ENCODE results near the gene STARD9.

DNA sequence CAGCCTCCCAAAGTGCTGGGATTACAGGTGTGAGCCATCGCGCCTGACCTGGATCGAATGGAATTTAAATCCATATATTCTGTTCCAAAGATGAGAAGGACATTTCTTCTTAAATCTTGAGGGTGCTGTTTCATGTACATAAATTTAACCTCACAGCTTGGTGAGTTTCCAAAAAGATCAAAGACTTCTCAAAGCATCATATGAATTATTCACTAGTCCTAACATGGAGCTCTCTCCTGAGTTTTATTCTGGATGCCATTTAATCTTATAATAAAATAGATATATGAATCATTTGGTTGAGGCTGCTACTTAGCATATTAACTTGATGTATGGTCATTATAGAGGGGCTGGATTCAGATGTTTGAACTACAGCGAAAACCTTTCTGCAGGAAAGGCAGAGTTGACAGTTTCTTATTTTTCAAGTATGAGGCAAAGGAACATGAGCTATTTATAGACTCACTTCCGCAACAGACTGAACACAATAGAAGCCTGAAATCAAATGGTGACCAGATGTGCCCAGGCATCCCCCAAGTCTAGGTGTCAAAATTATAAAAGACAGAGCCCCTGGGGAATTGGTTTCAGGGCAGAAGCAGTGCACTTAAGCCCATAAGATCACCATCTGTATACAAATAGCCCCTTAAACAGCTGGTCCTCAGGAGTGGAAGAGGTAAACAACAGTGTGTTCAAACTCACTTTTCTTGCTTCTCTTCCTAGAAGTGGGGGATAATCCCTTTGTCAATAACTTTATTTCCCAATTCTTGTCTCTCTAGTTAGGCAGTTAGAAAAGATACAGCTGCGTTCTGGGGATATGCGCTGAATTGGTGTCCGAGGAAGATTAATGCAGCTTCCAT is 29.7 kb downstream of the STARD9 start:
- TF ChIP-seq EP300 (IDR thresholded peaks at IDR 0.05; ENCODE audit: borderline replicate concordance in 1 of 2, low read depth in 1 of 2, low read length in 1 of 2), result no peak
- no peak for TF ChIP-seq CTCF (IDR thresholded peaks at IDR 0.05)
- TF ChIP-seq POLR2AphosphoS5 (IDR thresholded peaks at IDR 0.05; ENCODE audit: low read depth, low read length), result 0 out of 2 replicates have a peak, but pooled peaks have one; percentile 17
- TF ChIP-seq, protein P1, sequence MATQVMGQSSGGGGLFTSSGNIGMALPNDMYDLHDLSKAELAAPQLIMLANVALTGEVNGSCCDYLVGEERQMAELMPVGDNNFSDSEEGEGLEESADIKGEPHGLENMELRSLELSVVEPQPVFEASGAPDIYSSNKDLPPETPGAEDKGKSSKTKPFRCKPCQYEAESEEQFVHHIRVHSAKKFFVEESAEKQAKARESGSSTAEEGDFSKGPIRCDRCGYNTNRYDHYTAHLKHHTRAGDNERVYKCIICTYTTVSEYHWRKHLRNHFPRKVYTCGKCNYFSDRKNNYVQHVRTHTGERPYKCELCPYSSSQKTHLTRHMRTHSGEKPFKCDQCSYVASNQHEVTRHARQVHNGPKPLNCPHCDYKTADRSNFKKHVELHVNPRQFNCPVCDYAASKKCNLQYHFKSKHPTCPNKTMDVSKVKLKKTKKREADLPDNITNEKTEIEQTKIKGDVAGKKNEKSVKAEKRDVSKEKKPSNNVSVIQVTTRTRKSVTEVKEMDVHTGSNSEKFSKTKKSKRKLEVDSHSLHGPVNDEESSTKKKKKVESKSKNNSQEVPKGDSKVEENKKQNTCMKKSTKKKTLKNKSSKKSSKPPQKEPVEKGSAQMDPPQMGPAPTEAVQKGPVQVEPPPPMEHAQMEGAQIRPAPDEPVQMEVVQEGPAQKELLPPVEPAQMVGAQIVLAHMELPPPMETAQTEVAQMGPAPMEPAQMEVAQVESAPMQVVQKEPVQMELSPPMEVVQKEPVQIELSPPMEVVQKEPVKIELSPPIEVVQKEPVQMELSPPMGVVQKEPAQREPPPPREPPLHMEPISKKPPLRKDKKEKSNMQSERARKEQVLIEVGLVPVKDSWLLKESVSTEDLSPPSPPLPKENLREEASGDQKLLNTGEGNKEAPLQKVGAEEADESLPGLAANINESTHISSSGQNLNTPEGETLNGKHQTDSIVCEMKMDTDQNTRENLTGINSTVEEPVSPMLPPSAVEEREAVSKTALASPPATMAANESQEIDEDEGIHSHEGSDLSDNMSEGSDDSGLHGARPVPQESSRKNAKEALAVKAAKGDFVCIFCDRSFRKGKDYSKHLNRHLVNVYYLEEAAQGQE (IDR thresholded peaks at IDR 0.05; ENCODE audit: low read depth, low read length), result no peak
- TF ChIP-seq TEAD4 (IDR thresholded peaks at IDR 0.05; ENCODE audit: borderline replicate concordance, insufficient read depth), result no peak
- no peak for TF ChIP-seq USF1 (IDR thresholded peaks at IDR 0.05; ENCODE audit: borderline replicate concordance, low read depth)
- TF ChIP-seq, protein P2, sequence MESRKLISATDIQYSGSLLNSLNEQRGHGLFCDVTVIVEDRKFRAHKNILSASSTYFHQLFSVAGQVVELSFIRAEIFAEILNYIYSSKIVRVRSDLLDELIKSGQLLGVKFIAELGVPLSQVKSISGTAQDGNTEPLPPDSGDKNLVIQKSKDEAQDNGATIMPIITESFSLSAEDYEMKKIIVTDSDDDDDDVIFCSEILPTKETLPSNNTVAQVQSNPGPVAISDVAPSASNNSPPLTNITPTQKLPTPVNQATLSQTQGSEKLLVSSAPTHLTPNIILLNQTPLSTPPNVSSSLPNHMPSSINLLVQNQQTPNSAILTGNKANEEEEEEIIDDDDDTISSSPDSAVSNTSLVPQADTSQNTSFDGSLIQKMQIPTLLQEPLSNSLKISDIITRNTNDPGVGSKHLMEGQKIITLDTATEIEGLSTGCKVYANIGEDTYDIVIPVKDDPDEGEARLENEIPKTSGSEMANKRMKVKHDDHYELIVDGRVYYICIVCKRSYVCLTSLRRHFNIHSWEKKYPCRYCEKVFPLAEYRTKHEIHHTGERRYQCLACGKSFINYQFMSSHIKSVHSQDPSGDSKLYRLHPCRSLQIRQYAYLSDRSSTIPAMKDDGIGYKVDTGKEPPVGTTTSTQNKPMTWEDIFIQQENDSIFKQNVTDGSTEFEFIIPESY (IDR thresholded peaks at IDR 0.05; ENCODE audit: borderline replicate concordance, low read depth), result no peak
- TF ChIP-seq MAX (IDR thresholded peaks at IDR 0.05; ENCODE audit: low read depth), result no peak
- TF ChIP-seq MEF2A (IDR thresholded peaks at IDR 0.05; ENCODE audit: borderline replicate concordance, low read depth), result peak; percentile 76
